GM23248 (cell line): ENCODE data around the gene EIF1. TPM values are rescaled to one million over a fixed set of nuclear protein-coding genes. Genes with fewer than 3 reads are reported as not detected.

Source experiments
- DNase-seq: peaks from one replicate; pipeline ENCODE4 v3.0.0-alpha.2; 2015
- H2AFZ ChIP-seq: fragments of 200-600 bp; sonication (generic); 2 replicates; pipeline ENCODE4 v1.6.1; 2016; ENCODE audit warnings: antibody characterized with exemption
- H3F3A ChIP-seq: fragments of 200-600 bp; sonication (generic); 2 replicates; pipeline ENCODE4 v1.6.1; 2016; ENCODE audit warnings: mild to moderate bottlenecking, antibody characterized with exemption, mixed run types; ENCODE audit not compliant: insufficient read depth
- H3K27ac ChIP-seq: fragments of 200-600 bp; sonication (generic); 2 replicates; pipeline ENCODE4 v1.5.1; 2016; ENCODE audit warnings: mild to moderate bottlenecking
- H3K27me3 ChIP-seq: fragments of 200-600 bp; sonication (generic); replicated peaks from 2 replicates; pipeline ENCODE4 v1.6.1; 2016; ENCODE audit warnings: mild to moderate bottlenecking; ENCODE audit not compliant: insufficient read depth
- H3K36me3 ChIP-seq: fragments of 200-600 bp; sonication (generic); 2 replicates; pipeline ENCODE4 v1.6.1; 2016; ENCODE audit warnings: low read depth, mild to moderate bottlenecking
- H3K4me1 ChIP-seq: fragments of 200-600 bp; sonication (generic); 2 replicates; pipeline ENCODE4 v1.6.1; 2016; ENCODE audit warnings: mild to moderate bottlenecking; ENCODE audit not compliant: insufficient read depth
- H3K4me2 ChIP-seq: fragments of 200-600 bp; sonication (generic); one replicate; pipeline ENCODE4 v1.6.1; 2016; ENCODE audit warnings: mild to moderate bottlenecking; ENCODE audit not compliant: unreplicated experiment
- H3K4me3 ChIP-seq: fragments of 200-600 bp; sonication (generic); 2 replicates; pipeline ENCODE4 v1.5.1; 2016; ENCODE audit warnings: mild to moderate bottlenecking
- H3K79me2 ChIP-seq: fragments of 200-600 bp; sonication (generic); 2 replicates; pipeline ENCODE4 v1.6.1; 2016; ENCODE audit warnings: mild to moderate bottlenecking; ENCODE audit not compliant: insufficient read depth
- H3K9ac ChIP-seq: fragments of 200-600 bp; sonication (generic); 2 replicates; pipeline ENCODE4 v1.6.1; 2016; ENCODE audit warnings: mild to moderate bottlenecking
- H3K9me2 ChIP-seq: fragments of 200-600 bp; sonication (generic); 2 replicates; pipeline ENCODE4 v1.6.1; 2016; ENCODE audit warnings: mixed run types, mild to moderate bottlenecking, moderate library complexity; ENCODE audit not compliant: insufficient read depth
- H3K9me3 ChIP-seq: fragments of 200-600 bp; sonication (generic); one replicate; pipeline ENCODE4 v1.6.1; 2017; ENCODE audit warnings: low read depth
- H4K20me1 ChIP-seq: fragments of 200-600 bp; sonication (generic); 2 replicates; pipeline ENCODE4 v1.6.0; 2016; ENCODE audit not compliant: insufficient read depth
- EZH2 ChIP-seq: fragments of 200-600 bp; sonication (generic); IDR thresholded peaks from 2 replicates; pipeline ENCODE4 v1.6.1; 2018; ENCODE audit warnings: antibody characterized with exemption, mild to moderate bottlenecking; ENCODE audit not compliant: insufficient read depth, poor library complexity, severe bottlenecking
- EZH2phosphoT487 ChIP-seq: fragments of 200-600 bp; sonication (generic); IDR thresholded peaks from 2 replicates; pipeline ENCODE4 v1.6.1; 2018; ENCODE audit warnings: antibody characterized with exemption, moderate library complexity, mild to moderate bottlenecking, low read depth; ENCODE audit not compliant: insufficient read depth
- WGBS, 2 experiments: methylation state at CpG; one replicate each; pipeline ENCODE4 v1.1.6; 2015 to 2017; ENCODE audit warnings: low lambda C conversion rate in 2 of 2, low coverage in 1 of 2; ENCODE audit errors: missing lambda C conversion rate in 2 of 2; 5-methylcytosine and 5-hydroxymethylcytosine counted together
- in situ Hi-C: fragments of 300-500 bp; cut with MboI; formaldehyde crosslinking; loops from 2 replicates; pipeline ENCODE4 v1.15.0; 2020
- polyA plus RNA-seq: library from polyadenylated mRNA; unstranded; fragments of >200 nt; fragmentation: Nextera tagmentation; extraction: Ambion mirVana; gene quantifications from 2 replicates; pipeline ENCODE4 v1.2.1, GENCODE V29; 2016
- total RNA-seq: library from RNA; depleted of rRNA; stranded (reverse); fragments of >200 nt; shearing (Covaris generic); gene quantifications from 2 replicates; pipeline ENCODE4 v1.2.3, GENCODE V29; 2014

EIF1 gene
- total and polyA plus RNA-seq, 2 experiments from 2014 or later = 98.1 to 1,585 TPM

DNA sequence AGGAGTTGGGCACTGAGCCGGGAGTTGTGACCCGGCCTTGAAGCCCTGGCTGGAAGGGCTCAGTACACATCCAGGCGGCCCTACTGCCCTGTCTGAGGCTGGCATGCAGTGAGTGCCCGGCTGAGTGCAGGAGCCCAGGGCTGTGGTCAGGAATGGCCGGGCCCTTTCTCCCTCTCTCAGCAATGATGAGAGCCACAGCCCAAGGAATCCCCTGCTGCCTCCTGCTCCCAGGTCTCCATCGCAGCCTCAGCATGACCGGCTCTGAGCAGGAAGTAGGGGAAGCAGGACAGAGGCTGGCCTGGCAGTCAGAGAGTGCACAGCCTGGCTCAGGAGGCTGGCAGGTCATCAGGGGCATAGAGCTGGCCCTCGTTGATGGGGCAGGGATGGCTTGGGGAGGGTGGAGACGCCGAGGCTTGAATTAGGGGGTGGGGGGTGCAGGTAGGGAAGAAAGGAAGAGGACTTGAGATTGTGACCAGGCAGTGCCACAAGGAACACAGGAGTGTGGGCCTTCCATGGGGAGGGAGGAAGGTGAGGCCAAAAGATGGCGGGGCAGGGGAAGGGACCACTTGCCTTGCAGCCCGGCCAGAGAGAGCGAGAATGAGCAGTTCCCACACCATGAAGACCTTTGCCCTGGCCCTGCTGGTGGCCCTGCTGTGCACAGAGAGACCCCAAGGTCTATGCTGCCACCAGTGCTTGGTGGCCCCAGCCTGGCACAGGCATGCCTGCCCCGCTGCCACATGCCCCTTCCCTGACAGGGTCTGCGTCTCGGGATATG is 32.2 kb upstream of the EIF1 start:
- Histone ChIP-seq H3K4me2 (no peak overlapping the region), H3K27ac (no peak overlapping the region), H3K4me3 (no peak overlapping the region), H3F3A (no peaks in the 10 kb centered on the region), H3K27me3 (no peaks in the 10 kb centered on the region), H3K4me1 (no peaks in the 10 kb centered on the region), H4K20me1 (no peaks in the 10 kb centered on the region), H3K79me2 (no peaks in the 10 kb centered on the region), H3K9me2 (no peaks in the 10 kb centered on the region), H3K9ac (no peak overlapping the region), H3K36me3 (no peaks in the 10 kb centered on the region), H3K9me3 (no peaks in the 10 kb centered on the region), H2AFZ (no peak overlapping the region)
- DNase-seq = no peak
- WGBS, 2 experiments = 85 to 91% methylated on average over 11 to 16 of the region's 16 CpGs
- TF ChIP-seq EZH2phosphoT487 (no peak), EZH2 (no peak)
- in situ Hi-C loops = loop anchor here (25.0 kb wide), 2 partner anchors 319 to 1044 kb away; no protein-coding TSS in a partner anchor

DNA sequence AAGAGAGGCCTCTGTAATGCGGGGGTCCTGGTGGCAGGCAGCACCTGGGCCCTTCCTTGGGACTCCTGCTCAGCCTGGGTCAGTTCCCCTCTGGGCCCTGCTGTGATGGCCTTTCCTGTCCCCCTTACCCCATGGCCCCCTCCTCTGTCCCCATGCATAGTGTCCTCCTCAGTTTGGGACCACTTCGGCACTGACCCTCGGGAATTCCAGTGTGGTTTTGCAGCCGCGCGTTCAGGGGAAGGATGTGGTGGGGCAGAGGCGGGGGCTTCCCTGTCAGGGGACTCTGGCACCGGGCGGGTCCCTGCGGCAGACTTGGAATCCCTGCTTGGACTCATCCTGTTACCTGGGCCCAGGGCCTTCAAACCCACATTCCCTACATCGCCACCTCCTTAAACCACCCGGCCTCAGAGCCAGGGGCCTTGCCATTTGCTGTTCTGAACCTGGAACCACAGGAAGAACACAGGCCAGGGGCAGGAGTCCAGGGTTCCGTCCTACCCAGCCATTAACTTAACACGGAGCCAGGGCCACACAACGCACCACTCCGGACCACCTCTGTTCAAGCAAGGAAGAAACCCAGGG is 31.4 kb upstream of the EIF1 start:
- H3K27me3 ChIP-seq = no peaks in the 10 kb centered on the region
- no peak overlapping the region for H3K4me2 ChIP-seq
- 78 to 84% methylated on average over 8 to 16 of the region's 16 CpGs for WGBS, 2 experiments
- no peak overlapping the region for H2AFZ ChIP-seq
- H3K27ac ChIP-seq = no peak overlapping the region
- H3K4me3 ChIP-seq = no peak overlapping the region
- no peaks in the 10 kb centered on the region for H4K20me1 ChIP-seq
- H3K36me3 ChIP-seq = no peaks in the 10 kb centered on the region
- TF ChIP-seq EZH2phosphoT487 (no peak), EZH2 (no peak)
- no peaks in the 10 kb centered on the region for H3K9me2 ChIP-seq
- no peaks in the 10 kb centered on the region for H3K9me3 ChIP-seq
- in situ Hi-C loops = loop anchor here (25.0 kb wide), 2 partner anchors 320 to 1045 kb away; no protein-coding TSS in a partner anchor
- no peaks in the 10 kb centered on the region for H3F3A ChIP-seq
- H3K79me2 ChIP-seq = no peaks in the 10 kb centered on the region
- DNase-seq = no peak
- H3K4me1 ChIP-seq = no peaks in the 10 kb centered on the region
- no peak overlapping the region for H3K9ac ChIP-seq

DNA sequence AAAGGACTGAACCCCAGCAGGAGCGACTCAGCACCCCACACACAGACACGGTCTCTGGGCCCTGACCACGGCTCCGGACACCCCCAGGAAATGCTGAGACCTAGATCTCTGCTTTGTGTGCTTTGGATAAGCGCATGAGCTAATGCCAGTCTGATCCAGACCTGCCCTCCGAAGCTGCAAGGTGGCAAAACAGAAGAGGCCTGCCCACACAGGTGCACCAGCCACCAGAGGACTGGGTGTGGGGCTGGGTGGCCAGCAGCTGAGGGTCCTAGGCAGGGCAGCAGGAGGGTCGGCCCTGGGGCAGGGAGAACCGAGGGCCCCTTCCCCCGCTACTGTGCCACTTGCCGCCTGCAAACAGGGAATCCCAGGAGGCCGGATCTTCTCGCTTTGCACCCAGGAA is 30.7 kb upstream of the EIF1 start:
- Histone ChIP-seq H3K9me2 (no peaks in the 10 kb centered on the region), H3K27ac (no peak overlapping the region), H3K4me1 (no peaks in the 10 kb centered on the region), H3K4me2 (no peak overlapping the region), H3K79me2 (no peaks in the 10 kb centered on the region), H2AFZ (no peak overlapping the region), H3K9me3 (no peaks in the 10 kb centered on the region), H4K20me1 (no peaks in the 10 kb centered on the region), H3K4me3 (no peak overlapping the region), H3K27me3 (no peaks in the 10 kb centered on the region), H3K36me3 (no peaks in the 10 kb centered on the region), H3F3A (no peaks in the 10 kb centered on the region), H3K9ac (no peak overlapping the region)
- in situ Hi-C loops = loop anchor here (25.0 kb wide), 2 partner anchors 321 to 1046 kb away; no protein-coding TSS in a partner anchor
- TF ChIP-seq EZH2 = no peak
- TF ChIP-seq EZH2phosphoT487 = no peak
- WGBS, 2 experiments = 85 to 90% methylated on average over 12 of the region's 12 CpGs
- DNase-seq = no peak

DNA sequence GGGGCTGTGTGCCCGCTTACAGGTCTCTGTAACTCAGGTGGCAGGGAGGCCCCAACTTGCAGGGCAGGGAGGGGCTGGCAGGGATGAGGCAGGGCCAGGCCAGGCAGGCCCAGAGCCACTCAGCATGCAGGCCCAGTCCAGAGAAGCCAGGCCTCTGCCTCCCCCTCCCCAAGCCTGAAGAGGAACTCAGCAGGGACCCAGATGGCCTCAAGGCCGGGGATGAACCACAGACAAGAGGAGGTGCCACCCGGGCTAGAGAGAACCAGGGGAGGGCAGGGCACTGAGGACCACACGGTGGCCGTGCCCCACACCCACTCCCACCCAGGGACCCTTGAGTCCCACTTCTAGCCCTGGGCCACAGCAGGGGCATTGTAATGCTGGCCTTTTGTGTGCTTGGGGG is 29.8 kb upstream of the EIF1 start:
- TF ChIP-seq EZH2 = no peak
- TF ChIP-seq EZH2phosphoT487 = no peak
- no peak overlapping the region for H2AFZ ChIP-seq
- no peaks in the 10 kb centered on the region for H3K27me3 ChIP-seq
- H3K27ac ChIP-seq = no peak overlapping the region
- in situ Hi-C loops = loop anchor here (25.0 kb wide), 2 partner anchors 322 to 1047 kb away; no protein-coding TSS in a partner anchor
- H3K9me2 ChIP-seq = no peaks in the 10 kb centered on the region
- no peaks in the 10 kb centered on the region for H3K36me3 ChIP-seq
- 66 to 67% methylated on average over 4 to 5 of the region's 5 CpGs for WGBS, 2 experiments
- H3K9me3 ChIP-seq = no peaks in the 10 kb centered on the region
- H4K20me1 ChIP-seq = no peaks in the 10 kb centered on the region
- no peaks in the 10 kb centered on the region for H3K4me1 ChIP-seq
- peaks cover 3% of the 10 kb centered on the region; the same call in 1 of the 2 replicates for H3F3A ChIP-seq
- H3K4me2 ChIP-seq = no peak overlapping the region
- H3K9ac ChIP-seq = no peak overlapping the region
- no peaks in the 10 kb centered on the region for H3K79me2 ChIP-seq
- DNase-seq = no peak
- H3K4me3 ChIP-seq = no peak overlapping the region
